T-cell (primary cell): ENCODE results near the gene KRTAP4-1. TPM values are rescaled to one million over a fixed set of nuclear protein-coding genes. Genes with fewer than 3 reads are reported as not detected.
A peak's percentile ranks its signal among the peaks of the same experiment; 100 is the strongest.
"Not testable (repeated sequence)": the region's sequence is repeated elsewhere in the genome, so short reads cannot be mapped to it uniquely, and the experiment has no call there.

Source experiments
- ATAC-seq, 4 experiments: fragments of 200-7000 bp in 3 of 4; fragments of 150-1000 bp in 1 of 4; cut with Tn5 transposase; replicated peaks in 1 of 4; 1 replicate in 3 of 4; 2 replicates in 1 of 4; pipeline ENCODE4 v1.10.0; 2021; ENCODE audit warnings: moderate library complexity in 3 of 4, mild to moderate bottlenecking in 2 of 4, moderate number of reproducible peaks in 1 of 4
- CTCF ChIA-PET, 2 donors: fragments of 300-600 bp; sonication (Branson Sonifier 250); formaldehyde crosslinking; loops; one replicate each; lab custom pipeline; 2022; ENCODE audit warnings: antibody characterized with exemption in 2 of 2; lab: Charles Lee
- POLR2A ChIA-PET, 2 donors: fragments of 300-600 bp; sonication (Branson Sonifier 250); formaldehyde crosslinking; loops; one replicate each; lab custom pipeline; 2022; ENCODE audit warnings: antibody characterized with exemption in 2 of 2; lab: Charles Lee
- DNase-seq, 35 experiments: peaks; one replicate each; pipeline versions ENCODE4 v3.0.0 to v3.0.0-alpha.2; 2013 to 2023
- H3K27ac ChIP-seq: one replicate; pipeline ENCODE4 v1.5.1; 2013; ENCODE audit warnings: low read length
- H3K27me3 ChIP-seq, 2 experiments: replicated peaks in 1 of 2; 1 replicate in 1 of 2; 2 replicates in 1 of 2; pipeline versions ENCODE4 v1.6.1 to v1.7.0; 2013; ENCODE audit warnings: low read length in 1 of 2, mixed read lengths in 1 of 2; ENCODE audit not compliant: control insufficient read depth in 2 of 2, insufficient read depth in 2 of 2; ENCODE audit errors: extremely low read depth in 1 of 2
- H3K36me3 ChIP-seq, 2 donors: 1 replicate in 1 of 2; 2 replicates in 1 of 2; pipeline versions ENCODE4 v1.6.1 to v1.7.0; 2013; ENCODE audit warnings: low read length in 1 of 2; ENCODE audit not compliant: control insufficient read depth in 2 of 2, insufficient read depth in 1 of 2; ENCODE audit errors: extremely low read depth in 1 of 2
- H3K4me1 ChIP-seq, 2 experiments: 1 replicate in 1 of 2; 2 replicates in 1 of 2; pipeline versions ENCODE4 v1.6.1 to v1.7.0; 2013; ENCODE audit warnings: low read length in 2 of 2, mixed read lengths in 1 of 2; ENCODE audit not compliant: insufficient read depth in 2 of 2, control insufficient read depth in 1 of 2; ENCODE audit errors: extremely low read depth in 1 of 2
- H3K4me3 ChIP-seq, 2 donors: 1 replicate in 1 of 2; 2 replicates in 1 of 2; pipeline versions ENCODE4 v1.5.1 to v1.7.0; 2013; ENCODE audit warnings: mild to moderate bottlenecking in 2 of 2, low read length in 1 of 2, moderate library complexity in 1 of 2; ENCODE audit not compliant: control insufficient read depth in 1 of 2; ENCODE audit errors: extremely low read depth in 1 of 2
- H3K9me3 ChIP-seq: 2 replicates; pipeline ENCODE4 v1.7.0; 2013
- H3K27ac Mint-ChIP-seq, 2 donors: one replicate each; pipeline ENCODE4 v1.8.0; 2020 to 2021; ENCODE audit warnings: mild to moderate bottlenecking in 2 of 2, mixed read lengths in 2 of 2
- H3K27me3 Mint-ChIP-seq, 2 donors: one replicate each; pipeline ENCODE4 v1.8.0; 2021 to 2022; ENCODE audit warnings: mixed read lengths in 2 of 2
- H3K36me3 Mint-ChIP-seq: one replicate; pipeline ENCODE4 v1.8.0; 2021; ENCODE audit warnings: mixed read lengths
- H3K4me1 Mint-ChIP-seq, 3 donors: one replicate each; pipeline ENCODE4 v1.8.0; 2020 to 2022; ENCODE audit warnings: mixed read lengths in 3 of 3, mild to moderate bottlenecking in 1 of 3
- H3K4me3 Mint-ChIP-seq, 3 donors: one replicate each; pipeline ENCODE4 v1.8.0; 2020 to 2022; ENCODE audit warnings: mild to moderate bottlenecking in 3 of 3, mixed read lengths in 3 of 3, moderate library complexity in 3 of 3
- H3K9me3 Mint-ChIP-seq, 3 donors: one replicate each; pipeline ENCODE4 v1.8.0; 2020 to 2022; ENCODE audit warnings: mixed read lengths in 3 of 3
- WGBS: methylation state at CpG from one replicate; pipeline ENCODE4 v1.1.5; 2013; ENCODE audit warnings: missing lambda C conversion rate; ENCODE audit not compliant: insufficient coverage; 5-methylcytosine and 5-hydroxymethylcytosine counted together
- total RNA-seq, 35 experiments: library from RNA in 6 of 35; stranded (reverse) in 6 of 35; fragments of 120-200 nt in 1 of 35; gene quantifications; one replicate each; pipeline versions ENCODE4 v1.2.1 to v1.2.4 and lab custom pipeline; 2013 to 2026

The KRTAP4-1 gene
- total RNA-seq, result not detected
- not detected for total RNA-seq (2013)
- 0 reads per million in 29 experiments for total RNA-seq (lab: John Stamatoyannopoulos, UW)

DNA sequence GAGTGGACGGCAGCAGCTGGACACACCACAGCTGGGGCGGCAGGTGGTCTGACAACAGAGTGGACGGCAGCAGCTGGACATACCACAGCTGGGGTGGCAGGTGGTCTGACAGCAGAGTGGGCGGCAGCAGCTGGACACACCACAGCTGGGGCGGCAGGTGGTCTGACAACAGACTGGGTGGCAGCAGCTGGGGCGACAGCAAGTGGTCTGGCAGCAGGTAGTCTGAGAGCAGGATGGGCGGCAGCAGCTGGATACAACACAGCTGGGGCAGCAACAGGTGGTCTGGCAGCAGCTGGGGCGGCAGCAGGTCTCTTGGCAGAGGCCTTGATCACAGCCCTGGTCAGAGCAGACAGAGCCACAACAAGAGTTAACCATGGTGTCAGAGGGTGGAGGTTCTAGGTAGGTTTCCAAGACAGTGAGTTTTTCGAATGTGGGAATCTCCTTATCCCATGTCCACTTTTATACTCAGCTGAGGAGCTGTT lies at the start of gene KRTAP4-1:
TSS of gene KRTAP4-1 (minus strand) at position 432 of the 482 bp plus-strand sequence. CDS start at position 375, 57 bp downstream.
- peaks cover 8 to 17% of the 10 kb centered on the region in 2 donors for H3K27me3 Mint-ChIP-seq
- ATAC-seq, result no peak
- Histone ChIP-seq H3K9me3 (no peaks in the 10 kb centered on the region), H3K27ac (no peak within 1 kb of the TSS), H3K36me3 (no peaks in the 10 kb centered on the region), H3K4me1 (no peaks in the 10 kb centered on the region), H3K4me3 (no peak within 1 kb of the TSS), H3K27me3 (peaks cover 2 to 3% of the 10 kb centered on the region in 2 experiments)
- no peaks in the 10 kb centered on the region for H3K9me3 Mint-ChIP-seq
- peak within 1 kb of the TSS in 1 of 2 donors; percentile 28 for H3K27ac Mint-ChIP-seq
- POLR2A ChIA-PET, result no interaction called here
- DNase-seq, result no peak
- no peak within 1 kb of the TSS for H3K4me3 Mint-ChIP-seq
- no peaks in the 10 kb centered on the region for H3K36me3 Mint-ChIP-seq
- CTCF ChIA-PET, result no interaction called here
- no peaks in the 10 kb centered on the region for H3K4me1 Mint-ChIP-seq
- 83% methylated on average over 7 of the region's 9 CpGs for WGBS

DNA sequence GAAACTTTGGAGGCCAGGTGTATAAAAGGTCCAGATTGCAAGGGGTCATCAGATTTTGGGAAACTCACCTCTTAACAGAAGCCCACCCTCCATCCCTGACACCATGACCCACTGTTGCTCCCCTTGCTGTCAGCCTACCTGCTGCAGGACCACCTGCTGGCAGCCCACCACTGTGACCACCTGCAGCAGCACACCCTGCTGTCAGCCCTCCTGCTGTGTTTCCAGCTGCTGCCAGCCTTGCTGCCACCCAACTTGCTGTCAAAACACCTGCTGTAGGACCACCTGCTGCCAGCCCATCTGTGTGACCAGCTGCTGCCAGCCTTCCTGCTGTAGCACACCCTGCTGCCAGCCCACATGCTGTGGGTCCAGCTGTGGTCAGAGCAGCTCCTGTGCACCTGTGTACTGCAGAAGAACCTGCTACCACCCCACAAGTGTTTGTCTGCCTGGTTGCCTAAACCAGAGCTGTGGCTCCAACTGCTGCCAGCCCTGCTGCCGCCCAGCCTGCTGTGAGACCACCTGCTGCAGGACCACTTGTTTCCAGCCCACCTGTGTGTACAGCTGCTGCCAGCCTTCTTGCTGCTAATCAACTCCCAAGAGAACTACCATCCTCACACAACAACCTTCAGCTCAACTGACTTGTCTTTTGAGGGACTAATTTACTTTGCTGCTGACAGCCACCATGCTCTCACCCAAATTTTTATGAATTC lies 47.8 kb upstream of the KRTAP4-1 start, which contains the start of gene KRTAP9-3:
TSS of gene KRTAP9-3 (plus strand) at position 51 of the 707 bp plus-strand sequence. CDS start at position 104, 53 bp downstream.
- H3K27ac Mint-ChIP-seq, H3K9me3 Mint-ChIP-seq, H3K27ac ChIP-seq, H3K36me3 Mint-ChIP-seq, H3K4me1 ChIP-seq, ATAC-seq, H3K4me3 Mint-ChIP-seq, H3K27me3 ChIP-seq, DNase-seq, H3K9me3 ChIP-seq, H3K36me3 ChIP-seq, CTCF ChIA-PET, POLR2A ChIA-PET, H3K4me3 ChIP-seq: not testable (repeated sequence)
- Mint-ChIP-seq H3K4me1 (peaks cover 0 to 26% (median 3%) of the 10 kb centered on the region in 3 donors), H3K27me3 (peaks cover 24 to 27% of the 10 kb centered on the region in 2 donors)
- 100% methylated on average over 1 of the region's 1 CpG for WGBS

DNA sequence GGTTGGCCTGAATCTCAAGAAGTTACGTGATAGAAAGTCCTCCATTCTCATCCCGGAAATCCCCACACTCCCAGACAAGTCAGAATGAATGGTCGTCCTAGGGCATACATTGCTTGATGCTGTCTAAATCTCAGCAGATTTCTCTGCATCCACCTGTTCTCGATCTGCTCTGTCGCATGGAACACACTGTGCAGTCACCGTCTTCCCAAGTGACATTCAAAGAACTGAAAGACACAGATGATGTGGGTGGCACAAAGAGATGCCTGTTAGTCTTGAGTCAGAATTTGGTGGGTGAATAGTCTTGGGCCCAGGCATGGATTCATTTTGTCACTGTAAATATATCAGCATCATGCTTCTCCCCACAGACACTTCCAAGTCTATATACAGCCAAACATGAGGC lies 47.0 kb upstream of the KRTAP4-1 start:
- no peaks in the 10 kb centered on the region for H3K36me3 Mint-ChIP-seq
- ATAC-seq (no peak), DNase-seq (no peak)
- H3K9me3 Mint-ChIP-seq, result no peaks in the 10 kb centered on the region
- Histone ChIP-seq H3K4me3 (no peak overlapping the region), H3K36me3 (no peaks in the 10 kb centered on the region), H3K9me3 (no peaks in the 10 kb centered on the region), H3K4me1 (no peaks in the 10 kb centered on the region), H3K27me3 (peaks cover 0 to 2% of the 10 kb centered on the region in 2 experiments), H3K27ac (no peak overlapping the region)
- POLR2A ChIA-PET, result no interaction called here
- H3K27ac Mint-ChIP-seq, result no peak overlapping the region
- WGBS, result 93% methylated on average over 6 of the region's 6 CpGs
- peaks cover 24 to 27% of the 10 kb centered on the region in 2 donors for H3K27me3 Mint-ChIP-seq
- CTCF ChIA-PET, result no interaction called here
- H3K4me3 Mint-ChIP-seq, result no peak overlapping the region
- peaks cover 0 to 26% (median 3%) of the 10 kb centered on the region in 3 donors for H3K4me1 Mint-ChIP-seq

DNA sequence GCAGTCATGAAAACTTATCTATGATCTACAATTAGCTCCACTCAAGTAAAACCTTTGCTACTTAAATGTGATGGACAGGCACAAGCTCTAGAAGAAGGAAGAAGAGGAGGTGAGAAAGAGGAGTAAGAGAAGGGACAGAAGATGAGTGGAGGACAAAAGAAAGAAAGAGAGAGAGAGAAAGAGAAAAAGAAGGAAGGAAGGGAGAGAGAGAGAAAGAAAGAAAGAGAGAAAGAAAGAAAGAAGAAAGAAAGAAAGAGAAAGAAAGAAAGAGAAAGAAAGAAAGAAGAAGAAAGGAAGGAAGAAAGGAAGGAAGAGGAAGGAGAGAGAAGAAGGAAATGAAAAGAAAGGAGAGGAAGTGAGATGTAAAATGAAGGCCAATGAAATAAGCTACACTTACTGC lies 45.4 kb upstream of the KRTAP4-1 start:
- peaks cover 2% of the 10 kb centered on the region in 2 experiments for H3K27me3 ChIP-seq
- ATAC-seq (no peak), DNase-seq (no peak)
- peaks cover 0 to 18% (median 3%) of the 10 kb centered on the region in 3 donors for H3K4me1 Mint-ChIP-seq
- no peaks in the 10 kb centered on the region for H3K36me3 Mint-ChIP-seq
- H3K27ac ChIP-seq, result no peak overlapping the region
- no peak overlapping the region for H3K27ac Mint-ChIP-seq
- no peaks in the 10 kb centered on the region for H3K4me1 ChIP-seq
- CTCF ChIA-PET, result interaction anchor here in 1 of 2 donors (1.1 kb wide), 1 partner anchor 92 kb away, joined by 3 read pairs; no protein-coding TSS in a partner anchor
- no peaks in the 10 kb centered on the region for H3K9me3 Mint-ChIP-seq
- no peaks in the 10 kb centered on the region for H3K36me3 ChIP-seq
- H3K27me3 Mint-ChIP-seq, result peaks cover 15 to 18% of the 10 kb centered on the region in 2 donors
- no peak overlapping the region for H3K4me3 ChIP-seq
- POLR2A ChIA-PET, result no interaction called here
- no peaks in the 10 kb centered on the region for H3K9me3 ChIP-seq
- no peak overlapping the region for H3K4me3 Mint-ChIP-seq

DNA sequence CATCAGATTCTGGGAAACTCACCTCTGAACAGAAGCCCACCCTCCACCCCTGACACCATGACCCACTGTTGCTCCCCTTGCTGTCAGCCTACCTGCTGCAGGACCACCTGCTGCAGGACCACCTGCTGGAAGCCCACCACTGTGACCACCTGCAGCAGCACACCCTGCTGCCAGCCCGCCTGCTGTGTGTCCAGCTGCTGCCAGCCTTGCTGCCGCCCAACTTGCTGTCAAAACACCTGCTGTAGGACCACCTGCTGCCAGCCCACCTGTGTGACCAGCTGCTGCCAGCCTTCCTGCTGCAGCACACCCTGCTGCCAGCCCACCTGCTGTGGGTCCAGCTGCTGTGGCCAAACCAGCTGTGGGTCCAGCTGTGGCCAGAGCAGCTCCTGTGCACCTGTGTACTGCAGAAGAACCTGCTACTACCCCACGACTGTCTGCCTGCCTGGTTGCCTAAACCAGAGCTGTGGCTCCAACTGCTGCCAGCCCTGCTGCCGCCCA lies 41.9 kb upstream of the KRTAP4-1 start, which contains the start of gene KRTAP9-2:
TSS of gene KRTAP9-2 (plus strand) at position 51 of the 498 bp plus-strand sequence. CDS start at position 58, 7 bp downstream.
- H3K27me3 ChIP-seq, POLR2A ChIA-PET, H3K9me3 Mint-ChIP-seq, CTCF ChIA-PET, H3K27ac Mint-ChIP-seq, H3K36me3 Mint-ChIP-seq, H3K4me3 ChIP-seq, ATAC-seq, H3K4me3 Mint-ChIP-seq, H3K27me3 Mint-ChIP-seq, H3K36me3 ChIP-seq, H3K27ac ChIP-seq, H3K4me1 ChIP-seq, H3K9me3 ChIP-seq, DNase-seq: not testable (repeated sequence)
- WGBS, result 85% methylated on average over 2 of the region's 4 CpGs
- peaks cover 0 to 17% (median 3%) of the 10 kb centered on the region in 3 donors for H3K4me1 Mint-ChIP-seq

DNA sequence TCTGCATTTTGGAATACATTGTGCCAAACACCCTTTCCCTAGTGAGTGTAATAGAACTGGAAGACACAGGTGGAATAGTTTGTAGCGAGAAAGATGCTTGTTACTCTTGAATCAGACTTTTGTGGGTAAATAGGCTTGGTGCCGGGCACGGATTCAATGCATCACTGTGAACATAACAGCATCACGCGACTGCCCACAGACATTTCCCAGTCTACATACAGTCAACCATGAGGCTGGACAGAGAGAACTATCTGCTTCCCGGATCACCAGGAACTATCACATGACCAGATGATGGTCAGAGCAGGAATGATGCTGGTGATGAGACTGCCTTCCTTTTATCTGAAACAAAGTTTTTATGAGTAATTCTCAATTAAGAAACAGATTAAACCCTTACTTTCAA lies 41.3 kb upstream of the KRTAP4-1 start:
- CTCF ChIA-PET, result no interaction called here
- no peak for ATAC-seq
- Mint-ChIP-seq H3K27me3 (peaks cover 7 to 9% of the 10 kb centered on the region in 2 donors), H3K36me3 (no peaks in the 10 kb centered on the region), H3K27ac (no peak overlapping the region), H3K4me1 (peaks cover 1 to 22% (median 3%) of the 10 kb centered on the region in 3 donors), H3K4me3 (no peak overlapping the region), H3K9me3 (no peaks in the 10 kb centered on the region)
- H3K9me3 ChIP-seq, result no peaks in the 10 kb centered on the region
- no peak for DNase-seq
- H3K27ac ChIP-seq, result no peak overlapping the region
- POLR2A ChIA-PET, result no interaction called here
- WGBS, result 100% methylated on average over 4 of the region's 6 CpGs
- H3K36me3 ChIP-seq, result no peaks in the 10 kb centered on the region
- H3K4me1 ChIP-seq, result no peaks in the 10 kb centered on the region
- no peak overlapping the region for H3K4me3 ChIP-seq
- peaks cover 2% of the 10 kb centered on the region in 2 experiments for H3K27me3 ChIP-seq
